ENCODE measurements around the gene FN3KRP.

The FN3KRP gene

GRCh38 chr17:82716203-82717010, at the start of gene FN3KRP:
Gene FN3KRP (plus strand): TSS chr17:82716706. CDS start chr17:82716756, 50 bp downstream.
- peak; percentile 93 for DNase-seq (ENCODE audit: low read depth)

- no peak for DNase-seq (ENCODE audit: low read depth)
Observed at GRCh38 chr17:82666931-82667667, 49.4 kb upstream of the FN3KRP start.

- DNase-seq (ENCODE audit: low read depth), result no peak
Observed at GRCh38 chr17:82667668-82668000, 48.9 kb upstream of the FN3KRP start.

GRCh38 chr17:82668024-82668630, 48.4 kb upstream of the FN3KRP start:
- DNase-seq (ENCODE audit: low read depth), result no peak

- DNase-seq (ENCODE audit: low read depth), result peak; percentile 16
Observed at GRCh38 chr17:82668631-82669099, 47.8 kb upstream of the FN3KRP start.

GRCh38 chr17:82670661-82671450, 45.6 kb upstream of the FN3KRP start:
- DNase-seq (ENCODE audit: low read depth), result no peak

- DNase-seq (ENCODE audit: low read depth), result no peak
Observed at GRCh38 chr17:82674656-82675475, 41.6 kb upstream of the FN3KRP start.

GRCh38 chr17:82675476-82676245, 40.8 kb upstream of the FN3KRP start:
- no peak for DNase-seq (ENCODE audit: low read depth)

GRCh38 chr17:82677353-82677925, 39.1 kb upstream of the FN3KRP start:
- DNase-seq (ENCODE audit: low read depth), result no peak

GRCh38 chr17:82678265-82678891, 38.1 kb upstream of the FN3KRP start:
- DNase-seq (ENCODE audit: low read depth), result no peak

- DNase-seq (ENCODE audit: low read depth), result no peak
Observed at GRCh38 chr17:82679586-82680465, 36.7 kb upstream of the FN3KRP start.

- no peak for DNase-seq (ENCODE audit: low read depth)
Observed at GRCh38 chr17:82681547-82681946, 35.0 kb upstream of the FN3KRP start.

GRCh38 chr17:82683534-82683933, 33.0 kb upstream of the FN3KRP start:
- no peak for DNase-seq (ENCODE audit: low read depth)

- no peak for DNase-seq (ENCODE audit: low read depth)
Observed at GRCh38 chr17:82684228-82684841, 32.2 kb upstream of the FN3KRP start.

- DNase-seq (ENCODE audit: low read depth), result no peak
Observed at GRCh38 chr17:82685291-82685690, 31.2 kb upstream of the FN3KRP start.

- DNase-seq (ENCODE audit: low read depth), result no peak
Observed at GRCh38 chr17:82686366-82687324, 29.9 kb upstream of the FN3KRP start.

GRCh38 chr17:82687375-82687861, 29.1 kb upstream of the FN3KRP start:
- no peak for DNase-seq (ENCODE audit: low read depth)

All from activated T-cell treated with anti-CD3 and anti-CD28 coated beads for 1 hour (primary cell).